ENCODE data around the gene USP1. TPM values are rescaled to one million over a fixed set of nuclear protein-coding genes. Genes with fewer than 3 reads are reported as not detected.
A peak's percentile ranks its signal among the peaks of the same experiment; 100 is the strongest.

The USP1 gene
- total RNA-seq, 1 experiment from 2014 or later = 42.9 TPM

DNA sequence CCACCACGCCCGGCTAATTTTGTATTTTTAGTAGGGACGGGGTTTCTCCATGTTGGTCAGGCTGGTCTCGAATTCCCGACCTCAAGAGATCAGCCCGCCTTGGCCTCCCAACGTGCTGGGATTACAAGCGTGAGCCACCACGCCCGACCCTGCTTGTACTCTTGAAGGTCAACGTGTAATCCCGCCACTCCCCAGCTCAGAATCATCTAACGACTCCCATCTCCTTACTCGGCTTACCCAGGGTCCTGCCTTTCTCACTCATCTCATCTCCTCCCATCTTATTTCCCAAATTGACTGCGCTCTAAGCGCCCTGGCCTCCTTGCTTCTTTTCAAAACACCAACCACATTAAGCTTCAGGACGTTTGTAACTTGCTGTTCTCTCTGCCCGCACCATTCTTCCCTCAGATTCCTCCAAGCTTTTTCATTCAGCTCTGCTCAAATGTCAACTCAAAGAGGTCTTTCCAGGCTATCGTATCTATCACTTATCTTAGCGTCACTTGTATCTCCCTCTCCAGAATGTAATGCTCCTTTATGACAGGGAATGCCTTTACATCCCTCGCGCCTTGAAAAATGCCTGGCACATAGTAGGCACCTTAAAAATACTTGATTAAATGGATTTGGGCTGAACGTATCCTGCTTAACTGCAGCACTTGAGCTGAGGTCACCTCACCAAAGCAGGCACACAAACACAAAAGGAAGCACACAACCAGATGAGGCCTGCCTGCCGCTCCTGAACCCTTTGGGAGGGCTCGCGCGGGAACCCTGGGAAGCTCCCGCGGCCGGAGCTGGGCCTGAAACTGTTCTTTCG lies 1.4 kb upstream of the USP1 start:
- intact Hi-C loops (cut with micrococcal nuclease; ENCODE audit: unreplicated experiment) (no loop called here), in situ Hi-C loops (cut with HindIII; ENCODE audit: low pct_unique_long_range_greater_than_20kb, low sequenced_read_pairs) (no loop called here)
- ChIA-PET CTCF (no interaction called here), POLR2A (interaction anchor here (0.7 to 1.2 kb wide), 2 partner anchors 8 to 104 kb away, joined by 4 to 5 read pairs; no protein-coding TSS in a partner anchor)
- peak overlapping the region; percentile 84 to 95 for H3K4me3 ChIP-seq (ENCODE audit: low read depth in 2 of 2, low read length in 2 of 2)
- no peaks in the 10 kb centered on the region for H3K9me3 ChIP-seq (ENCODE audit: control insufficient read depth, insufficient read depth, low read depth, low read length)
- H3K4me1 ChIP-seq (ENCODE audit: control insufficient read depth, insufficient read depth, low read length) = peaks cover 11% of the 10 kb centered on the region
- DNase-seq (ENCODE audit: low read depth, low spot score) (no peak), ATAC-seq (no peak; the same call in 1 of the 2 replicates)
- TF ChIP-seq SIN3A (IDR thresholded peaks at IDR 0.05; ENCODE audit: borderline replicate concordance, insufficient read depth, low read depth, low read length) (no peak), POLR2AphosphoS5 (IDR thresholded peaks at IDR 0.05; ENCODE audit: low read depth, low read length) (no peak), TCF7L2 (IDR thresholded peaks at IDR 0.05; ENCODE audit: low read depth, low read length) (no peak)
- TF ChIP-seq, protein P1, sequence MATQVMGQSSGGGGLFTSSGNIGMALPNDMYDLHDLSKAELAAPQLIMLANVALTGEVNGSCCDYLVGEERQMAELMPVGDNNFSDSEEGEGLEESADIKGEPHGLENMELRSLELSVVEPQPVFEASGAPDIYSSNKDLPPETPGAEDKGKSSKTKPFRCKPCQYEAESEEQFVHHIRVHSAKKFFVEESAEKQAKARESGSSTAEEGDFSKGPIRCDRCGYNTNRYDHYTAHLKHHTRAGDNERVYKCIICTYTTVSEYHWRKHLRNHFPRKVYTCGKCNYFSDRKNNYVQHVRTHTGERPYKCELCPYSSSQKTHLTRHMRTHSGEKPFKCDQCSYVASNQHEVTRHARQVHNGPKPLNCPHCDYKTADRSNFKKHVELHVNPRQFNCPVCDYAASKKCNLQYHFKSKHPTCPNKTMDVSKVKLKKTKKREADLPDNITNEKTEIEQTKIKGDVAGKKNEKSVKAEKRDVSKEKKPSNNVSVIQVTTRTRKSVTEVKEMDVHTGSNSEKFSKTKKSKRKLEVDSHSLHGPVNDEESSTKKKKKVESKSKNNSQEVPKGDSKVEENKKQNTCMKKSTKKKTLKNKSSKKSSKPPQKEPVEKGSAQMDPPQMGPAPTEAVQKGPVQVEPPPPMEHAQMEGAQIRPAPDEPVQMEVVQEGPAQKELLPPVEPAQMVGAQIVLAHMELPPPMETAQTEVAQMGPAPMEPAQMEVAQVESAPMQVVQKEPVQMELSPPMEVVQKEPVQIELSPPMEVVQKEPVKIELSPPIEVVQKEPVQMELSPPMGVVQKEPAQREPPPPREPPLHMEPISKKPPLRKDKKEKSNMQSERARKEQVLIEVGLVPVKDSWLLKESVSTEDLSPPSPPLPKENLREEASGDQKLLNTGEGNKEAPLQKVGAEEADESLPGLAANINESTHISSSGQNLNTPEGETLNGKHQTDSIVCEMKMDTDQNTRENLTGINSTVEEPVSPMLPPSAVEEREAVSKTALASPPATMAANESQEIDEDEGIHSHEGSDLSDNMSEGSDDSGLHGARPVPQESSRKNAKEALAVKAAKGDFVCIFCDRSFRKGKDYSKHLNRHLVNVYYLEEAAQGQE (IDR thresholded peaks at IDR 0.05; ENCODE audit: insufficient read depth in 1 of 2, low read depth in 2 of 2, low read length in 1 of 2) = no peak
- TF ChIP-seq, protein P2, sequence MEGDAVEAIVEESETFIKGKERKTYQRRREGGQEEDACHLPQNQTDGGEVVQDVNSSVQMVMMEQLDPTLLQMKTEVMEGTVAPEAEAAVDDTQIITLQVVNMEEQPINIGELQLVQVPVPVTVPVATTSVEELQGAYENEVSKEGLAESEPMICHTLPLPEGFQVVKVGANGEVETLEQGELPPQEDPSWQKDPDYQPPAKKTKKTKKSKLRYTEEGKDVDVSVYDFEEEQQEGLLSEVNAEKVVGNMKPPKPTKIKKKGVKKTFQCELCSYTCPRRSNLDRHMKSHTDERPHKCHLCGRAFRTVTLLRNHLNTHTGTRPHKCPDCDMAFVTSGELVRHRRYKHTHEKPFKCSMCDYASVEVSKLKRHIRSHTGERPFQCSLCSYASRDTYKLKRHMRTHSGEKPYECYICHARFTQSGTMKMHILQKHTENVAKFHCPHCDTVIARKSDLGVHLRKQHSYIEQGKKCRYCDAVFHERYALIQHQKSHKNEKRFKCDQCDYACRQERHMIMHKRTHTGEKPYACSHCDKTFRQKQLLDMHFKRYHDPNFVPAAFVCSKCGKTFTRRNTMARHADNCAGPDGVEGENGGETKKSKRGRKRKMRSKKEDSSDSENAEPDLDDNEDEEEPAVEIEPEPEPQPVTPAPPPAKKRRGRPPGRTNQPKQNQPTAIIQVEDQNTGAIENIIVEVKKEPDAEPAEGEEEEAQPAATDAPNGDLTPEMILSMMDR (IDR thresholded peaks at IDR 0.05) = no peak
- H3K27me3 ChIP-seq (ENCODE audit: control insufficient read depth, insufficient read depth, low read length) = no peaks in the 10 kb centered on the region
- peak overlapping the region; percentile 99 for H3K27ac ChIP-seq (ENCODE audit: low read length)
- TSS peak; percentile 94 for BruUV-seq (replicated peaks)
- H3K36me3 ChIP-seq (ENCODE audit: control insufficient read depth, insufficient read depth, low read length) = peaks cover 11% of the 10 kb centered on the region

DNA sequence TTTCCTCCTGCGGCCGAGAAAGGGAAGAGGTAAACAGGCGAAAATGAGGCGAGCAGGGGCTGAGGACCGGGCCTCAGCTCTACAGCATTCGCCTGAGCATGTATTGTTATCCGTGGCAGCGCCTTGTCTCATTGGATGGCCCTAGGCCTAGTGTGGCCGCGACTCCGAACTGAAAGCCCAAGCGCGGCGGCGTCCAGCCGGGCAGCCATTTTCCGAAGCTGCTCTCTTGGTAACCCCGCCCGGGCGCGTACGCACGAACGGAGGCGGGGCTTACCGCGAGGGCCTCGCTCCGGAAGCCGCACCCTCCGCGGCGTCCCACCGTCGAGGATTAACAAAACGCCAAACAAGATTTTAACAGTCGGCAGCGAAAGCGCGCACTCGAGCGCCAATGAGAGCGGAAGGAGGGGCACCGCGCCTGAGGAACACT lies 797 bp upstream of the USP1 start:
- no TSS peak for BruUV-seq (replicated peaks)
- in situ Hi-C loops (cut with HindIII; ENCODE audit: low pct_unique_long_range_greater_than_20kb, low sequenced_read_pairs) (no loop called here), intact Hi-C loops (cut with micrococcal nuclease; ENCODE audit: unreplicated experiment) (no loop called here)
- peak; percentile 98 for DNase-seq (ENCODE audit: low read depth, low spot score)
- CTCF ChIA-PET = no interaction called here
- Histone ChIP-seq H3K9me3 (ENCODE audit: control insufficient read depth, insufficient read depth, low read depth, low read length) (no peaks in the 10 kb centered on the region), H3K4me1 (ENCODE audit: control insufficient read depth, insufficient read depth, low read length) (peaks cover 13% of the 10 kb centered on the region), H3K4me3 (ENCODE audit: low read depth in 2 of 2, low read length in 2 of 2) (peak overlapping the region; percentile 84 to 95), H3K36me3 (ENCODE audit: control insufficient read depth, insufficient read depth, low read length) (peaks cover 11% of the 10 kb centered on the region), H3K27ac (ENCODE audit: low read length) (peak overlapping the region; percentile 99), H3K27me3 (ENCODE audit: control insufficient read depth, insufficient read depth, low read length) (no peaks in the 10 kb centered on the region)
- POLR2A ChIA-PET = interaction anchor here (1.2 kb wide), 1 partner anchor 9 kb away, joined by 5 read pairs; no protein-coding TSS in a partner anchor
- ATAC-seq = peak; percentile 86
- TF ChIP-seq, protein P1 (IDR thresholded peaks at IDR 0.05; ENCODE audit: insufficient read depth in 1 of 2, low read depth in 2 of 2, low read length in 1 of 2) = peak in 1 of 2 experiments; percentile 17; a peak in 1 of 4 replicates
- TF ChIP-seq TCF7L2 (IDR thresholded peaks at IDR 0.05; ENCODE audit: low read depth, low read length) (no peak), SIN3A (IDR thresholded peaks at IDR 0.05; ENCODE audit: borderline replicate concordance, insufficient read depth, low read depth, low read length) (peak; percentile 32; the same call in 1 of the 2 replicates), POLR2AphosphoS5 (IDR thresholded peaks at IDR 0.05; ENCODE audit: low read depth, low read length) (peak; percentile 91)
- TF ChIP-seq, protein P2 (IDR thresholded peaks at IDR 0.05) = no peak
